ENCODE data around the gene SMC2.
A peak's percentile ranks its signal among the peaks of the same experiment; 100 is the strongest.

Gene SMC2

GRCh38 chr9:104108315-104108714 is 14.2 kb downstream of the SMC2 start:
- no peak for DNase-seq

- no peak for DNase-seq
These were observed 16.4 kb downstream of the SMC2 start for GRCh38 chr9:104110509-104110908.

- peak; percentile 48 for DNase-seq
These were observed 24.8 kb downstream of the SMC2 start for GRCh38 chr9:104118916-104119315.

- DNase-seq = no peak
These were observed 26.9 kb downstream of the SMC2 start for GRCh38 chr9:104121022-104121421.

- no peak for DNase-seq
These were observed 44.2 kb downstream of the SMC2 start for GRCh38 chr9:104138243-104138868.

GRCh38 chr9:104142799-104143549 is 48.9 kb downstream of the SMC2 start:
- DNase-seq = no peak

- DNase-seq = no peak
These were observed 49.4 kb downstream of the SMC2 start for GRCh38 chr9:104143550-104143910.

- DNase-seq = no peak
These were observed 50.2 kb downstream of the SMC2 start for GRCh38 chr9:104144336-104144735.

- DNase-seq = no peak
These were observed 79.0 kb downstream of the SMC2 start for GRCh38 chr9:104173067-104173466.

GRCh38 chr9:104177003-104177611 is 83.0 kb downstream of the SMC2 start:
- peak; percentile 8 for DNase-seq

GRCh38 chr9:104177676-104178075 is 83.6 kb downstream of the SMC2 start:
- DNase-seq = no peak
